HepG2 (cell line): ENCODE results near the gene PARN. TPM values are rescaled to one million over a fixed set of nuclear protein-coding genes. Genes with fewer than 3 reads are reported as not detected.
A peak's percentile ranks its signal among the peaks of the same experiment; 100 is the strongest.
"Not testable (repeated sequence)": the region's sequence is repeated elsewhere in the genome, so short reads cannot be mapped to it uniquely, and the experiment has no call there.

ENCODE experiments used
- ARNTL ChIP-seq: sonication (generic); formaldehyde crosslinking; IDR thresholded peaks from 2 replicates; pipeline ENCODE4 v1.4.0; 2020; ENCODE audit warnings: mild to moderate bottlenecking, missing genetic modification reagents
- FOSL2 ChIP-seq: sonication (generic); formaldehyde crosslinking; IDR thresholded peaks from 2 replicates; pipeline ENCODE4 v1.4.0; 2020; ENCODE audit warnings: missing genetic modification reagents
- GATAD2A ChIP-seq: IDR thresholded peaks from 2 replicates; pipeline ENCODE4 v1.6.1; 2016
- HNF1B ChIP-seq: sonication (generic); formaldehyde crosslinking; IDR thresholded peaks from 2 replicates; pipeline ENCODE4 v1.5.1; 2020; ENCODE audit warnings: mild to moderate bottlenecking, moderate library complexity, missing genetic modification reagents
- MIER3 ChIP-seq: IDR thresholded peaks from 2 replicates; pipeline ENCODE4 v1.6.1; 2016; ENCODE audit warnings: missing compliant biosample characterization, borderline replicate concordance
- SALL1 ChIP-seq: sonication (generic); formaldehyde crosslinking; IDR thresholded peaks from 2 replicates; pipeline ENCODE4 v1.8.0; 2022; ENCODE audit warnings: mild to moderate bottlenecking, missing genetic modification reagents
- SATB2 ChIP-seq: sonication (generic); formaldehyde crosslinking; IDR thresholded peaks from 2 replicates; pipeline ENCODE4 v1.5.0; 2020; ENCODE audit warnings: missing genetic modification reagents
- SOX13 ChIP-seq, 3 experiments: fragments of 450-650 bp in 1 of 3; sonication (generic) in 1 of 3; formaldehyde crosslinking in 1 of 3; IDR thresholded peaks in 2 of 3; conservative IDR thresholded peaks in 1 of 3; 2 replicates each; pipeline versions ENCODE4 v1.5.0 to v1.6.1; 2016 to 2020; ENCODE audit warnings: antibody characterized with exemption in 1 of 3, mild to moderate bottlenecking in 1 of 3, missing compliant biosample characterization in 1 of 3, missing genetic modification reagents in 1 of 3, moderate library complexity in 1 of 3
- TBX2 ChIP-seq: sonication (generic); formaldehyde crosslinking; IDR thresholded peaks from 2 replicates; pipeline ENCODE4 v1.5.0; 2020; ENCODE audit warnings: missing genetic modification reagents, mild to moderate bottlenecking, borderline replicate concordance
- TEAD3 ChIP-seq: optimal IDR thresholded peaks from 2 replicates; pipeline ENCODE3; 2016; ENCODE audit warnings: borderline replicate concordance
- ZBTB43 ChIP-seq: sonication (generic); formaldehyde crosslinking; conservative IDR thresholded peaks from 2 replicates; pipeline ENCODE4 v1.4.0; 2020; ENCODE audit warnings: missing genetic modification reagents
- ZFY ChIP-seq: sonication (generic); formaldehyde crosslinking; IDR thresholded peaks from 2 replicates; pipeline ENCODE4 v1.4.0; 2020; ENCODE audit warnings: missing genetic modification reagents
- ZGPAT ChIP-seq: IDR thresholded peaks from 2 replicates; pipeline ENCODE4 v1.6.1; 2016; ENCODE audit warnings: mild to moderate bottlenecking
- ZNF232 ChIP-seq: sonication (generic); formaldehyde crosslinking; IDR thresholded peaks from 2 replicates; pipeline ENCODE4 v1.4.0; 2020; ENCODE audit warnings: missing genetic modification reagents, borderline replicate concordance
- ZNF543 ChIP-seq: sonication (generic); formaldehyde crosslinking; IDR thresholded peaks from 2 replicates; pipeline ENCODE4 v1.4.0; 2020; ENCODE audit warnings: mild to moderate bottlenecking, missing genetic modification reagents
- ZNF7 ChIP-seq: IDR thresholded peaks from 2 replicates; pipeline ENCODE4 v1.6.1; 2016; ENCODE audit warnings: missing biosample characterization, missing genetic modification reagents
- polyA plus RNA-seq, 8 experiments: library from polyadenylated mRNA; depleted of rRNA in 3 of 8; stranded (reverse) in 7 of 8; unstranded in 1 of 8; fragments of >200 nt; fragmentation: Illumina TruSeq in 4 of 8; extraction: Trizol in 4 of 8; gene quantifications; 2 replicates each; pipeline versions ENCODE4 v1.2.1 to v1.2.3, GENCODE V29; 2011 to 2016; ENCODE audit warnings: low read depth in 4 of 8, missing spikeins in 1 of 8, mixed read lengths in 1 of 8; ENCODE audit not compliant: insufficient read depth in 1 of 8
- total RNA-seq, 5 experiments: library from RNA; depleted of rRNA; stranded (reverse); fragments of >200 nt; fragmentation: Illumina TruSeq; extraction: Trizol; gene quantifications; 2 replicates each; pipeline ENCODE4 v1.2.3, GENCODE V29; 2016; ENCODE audit warnings: low read depth in 1 of 5
- TF ChIP-seq, protein P1 (sequence below): IDR thresholded peaks from 2 replicates; pipeline ENCODE4 v1.6.1; 2012; ENCODE audit warnings: inconsistent platforms
- TF ChIP-seq, protein P2 (sequence below): IDR thresholded peaks from 2 replicates; pipeline ENCODE4 v1.6.1; 2016
- TF ChIP-seq, protein P3 (sequence below): fragments of 450-650 bp; IDR thresholded peaks from 2 replicates; pipeline ENCODE4 v1.6.1; 2016
- TF ChIP-seq, protein P4 (sequence below): sonication (generic); formaldehyde crosslinking; IDR thresholded peaks from 2 replicates; pipeline ENCODE4 v1.8.1; 2022; ENCODE audit warnings: mild to moderate bottlenecking, missing genetic modification reagents

PARN gene
- total and polyA plus RNA-seq, 2 of the 13 experiments (the other 11 are each of a cell fraction or from before 2014, with no cell fraction given) = 13.3 to 47.6 TPM

DNA sequence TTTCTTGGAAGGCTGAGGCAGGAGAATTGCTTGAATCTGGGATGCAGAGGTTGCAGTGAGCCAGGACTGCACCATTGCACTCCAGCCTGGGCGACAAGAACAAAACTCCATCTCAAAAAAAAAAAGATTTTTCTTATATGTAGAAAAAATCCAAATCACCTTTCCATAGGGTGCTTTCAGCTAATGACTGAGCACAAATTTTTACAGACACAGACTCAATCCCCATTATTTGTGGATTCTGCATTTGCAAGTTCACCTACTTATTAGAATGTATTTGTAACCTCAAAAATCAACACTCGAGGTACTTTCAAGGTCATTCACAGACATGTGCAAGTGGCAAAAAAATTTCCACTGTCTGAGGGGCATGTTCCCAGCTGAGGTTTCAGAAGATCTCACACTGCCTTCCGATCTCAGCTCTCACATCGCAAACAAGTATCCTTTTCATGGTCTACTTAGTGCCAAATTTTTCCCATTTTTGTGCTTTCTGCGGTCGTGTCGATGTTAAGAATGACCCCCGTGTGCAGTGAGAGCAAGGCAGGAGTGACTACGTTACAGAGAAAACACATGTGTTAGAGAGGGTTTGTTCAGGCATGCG lies 234.3 kb downstream of the PARN start (continued):
- TF ChIP-seq ZFY (CRISPR knock-in tag) (0 out of 2 replicates have a peak, but pooled peaks have one; percentile 16), ZNF7 (CRISPR knock-in tag) (peak; percentile 73; the same call in 1 of the 2 replicates), GATAD2A (CRISPR knock-in tag) (peak; percentile 86), FOSL2 (CRISPR knock-in tag) (peak; percentile 36; the same call in 1 of the 2 replicates), TEAD3 (CRISPR knock-in tag) (peak; percentile 30), ARNTL (CRISPR knock-in tag) (0 out of 2 replicates have a peak, but pooled peaks have one; percentile 45), TBX2 (CRISPR knock-in tag) (peak; percentile 18; the same call in 1 of the 2 replicates), HNF1B (CRISPR knock-in tag) (0 out of 2 replicates have a peak, but pooled peaks have one; percentile 43), ZNF232 (CRISPR knock-in tag) (peak; percentile 17; the same call in 1 of the 2 replicates), SOX13 (CRISPR knock-in tag; conservative IDR thresholded peaks at IDR 0.05 in 1 of 2, IDR thresholded peaks at IDR 0.05 in 1 of 2) (peak in 1 of 2 experiments; percentile 36; a peak in 1 of 4 replicates), SATB2 (0 out of 2 replicates have a peak, but pooled peaks have one; percentile 74), MIER3 (CRISPR knock-in tag) (peak; percentile 41; the same call in 1 of the 2 replicates), SALL1 (CRISPR knock-in tag) (peak; percentile 54), ZBTB43 (CRISPR knock-in tag) (peak; percentile 46; the same call in 1 of the 2 replicates), ZGPAT (CRISPR knock-in tag) (peak; percentile 57; the same call in 1 of the 2 replicates), ZNF543 (CRISPR knock-in tag) (0 out of 2 replicates have a peak, but pooled peaks have one; percentile 29)
- TF ChIP-seq, protein P1, sequence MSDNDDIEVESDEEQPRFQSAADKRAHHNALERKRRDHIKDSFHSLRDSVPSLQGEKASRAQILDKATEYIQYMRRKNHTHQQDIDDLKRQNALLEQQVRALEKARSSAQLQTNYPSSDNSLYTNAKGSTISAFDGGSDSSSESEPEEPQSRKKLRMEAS = peak; percentile 21; the same call in 1 of the 2 replicates
- TF ChIP-seq, protein P2, sequence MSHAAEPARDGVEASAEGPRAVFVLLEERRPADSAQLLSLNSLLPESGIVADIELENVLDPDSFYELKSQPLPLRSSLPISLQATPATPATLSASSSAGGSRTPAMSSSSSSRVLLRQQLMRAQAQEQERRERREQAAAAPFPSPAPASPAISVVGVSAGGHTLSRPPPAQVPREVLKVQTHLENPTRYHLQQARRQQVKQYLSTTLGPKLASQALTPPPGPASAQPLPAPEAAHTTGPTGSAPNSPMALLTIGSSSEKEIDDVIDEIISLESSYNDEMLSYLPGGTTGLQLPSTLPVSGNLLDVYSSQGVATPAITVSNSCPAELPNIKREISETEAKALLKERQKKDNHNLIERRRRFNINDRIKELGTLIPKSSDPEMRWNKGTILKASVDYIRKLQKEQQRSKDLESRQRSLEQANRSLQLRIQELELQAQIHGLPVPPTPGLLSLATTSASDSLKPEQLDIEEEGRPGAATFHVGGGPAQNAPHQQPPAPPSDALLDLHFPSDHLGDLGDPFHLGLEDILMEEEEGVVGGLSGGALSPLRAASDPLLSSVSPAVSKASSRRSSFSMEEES (CRISPR knock-in tag) = peak; percentile 37; the same call in 1 of the 2 replicates
- not testable (repeated sequence) for TF ChIP-seq SOX13 (IDR thresholded peaks at IDR 0.05)
- TF ChIP-seq, protein P3, sequence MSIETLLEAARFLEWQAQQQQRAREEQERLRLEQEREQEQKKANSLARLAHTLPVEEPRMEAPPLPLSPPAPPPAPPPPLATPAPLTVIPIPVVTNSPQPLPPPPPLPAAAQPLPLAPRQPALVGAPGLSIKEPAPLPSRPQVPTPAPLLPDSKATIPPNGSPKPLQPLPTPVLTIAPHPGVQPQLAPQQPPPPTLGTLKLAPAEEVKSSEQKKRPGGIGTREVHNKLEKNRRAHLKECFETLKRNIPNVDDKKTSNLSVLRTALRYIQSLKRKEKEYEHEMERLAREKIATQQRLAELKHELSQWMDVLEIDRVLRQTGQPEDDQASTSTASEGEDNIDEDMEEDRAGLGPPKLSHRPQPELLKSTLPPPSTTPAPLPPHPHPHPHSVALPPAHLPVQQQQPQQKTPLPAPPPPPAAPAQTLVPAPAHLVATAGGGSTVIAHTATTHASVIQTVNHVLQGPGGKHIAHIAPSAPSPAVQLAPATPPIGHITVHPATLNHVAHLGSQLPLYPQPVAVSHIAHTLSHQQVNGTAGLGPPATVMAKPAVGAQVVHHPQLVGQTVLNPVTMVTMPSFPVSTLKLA = peak; percentile 35
- TF ChIP-seq, protein P4, sequence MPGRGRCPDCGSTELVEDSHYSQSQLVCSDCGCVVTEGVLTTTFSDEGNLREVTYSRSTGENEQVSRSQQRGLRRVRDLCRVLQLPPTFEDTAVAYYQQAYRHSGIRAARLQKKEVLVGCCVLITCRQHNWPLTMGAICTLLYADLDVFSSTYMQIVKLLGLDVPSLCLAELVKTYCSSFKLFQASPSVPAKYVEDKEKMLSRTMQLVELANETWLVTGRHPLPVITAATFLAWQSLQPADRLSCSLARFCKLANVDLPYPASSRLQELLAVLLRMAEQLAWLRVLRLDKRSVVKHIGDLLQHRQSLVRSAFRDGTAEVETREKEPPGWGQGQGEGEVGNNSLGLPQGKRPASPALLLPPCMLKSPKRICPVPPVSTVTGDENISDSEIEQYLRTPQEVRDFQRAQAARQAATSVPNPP (CRISPR knock-in tag) = 0 out of 2 replicates have a peak, but pooled peaks have one; percentile 47
